ENCODE measurements around the gene DUSP1.

DNA sequence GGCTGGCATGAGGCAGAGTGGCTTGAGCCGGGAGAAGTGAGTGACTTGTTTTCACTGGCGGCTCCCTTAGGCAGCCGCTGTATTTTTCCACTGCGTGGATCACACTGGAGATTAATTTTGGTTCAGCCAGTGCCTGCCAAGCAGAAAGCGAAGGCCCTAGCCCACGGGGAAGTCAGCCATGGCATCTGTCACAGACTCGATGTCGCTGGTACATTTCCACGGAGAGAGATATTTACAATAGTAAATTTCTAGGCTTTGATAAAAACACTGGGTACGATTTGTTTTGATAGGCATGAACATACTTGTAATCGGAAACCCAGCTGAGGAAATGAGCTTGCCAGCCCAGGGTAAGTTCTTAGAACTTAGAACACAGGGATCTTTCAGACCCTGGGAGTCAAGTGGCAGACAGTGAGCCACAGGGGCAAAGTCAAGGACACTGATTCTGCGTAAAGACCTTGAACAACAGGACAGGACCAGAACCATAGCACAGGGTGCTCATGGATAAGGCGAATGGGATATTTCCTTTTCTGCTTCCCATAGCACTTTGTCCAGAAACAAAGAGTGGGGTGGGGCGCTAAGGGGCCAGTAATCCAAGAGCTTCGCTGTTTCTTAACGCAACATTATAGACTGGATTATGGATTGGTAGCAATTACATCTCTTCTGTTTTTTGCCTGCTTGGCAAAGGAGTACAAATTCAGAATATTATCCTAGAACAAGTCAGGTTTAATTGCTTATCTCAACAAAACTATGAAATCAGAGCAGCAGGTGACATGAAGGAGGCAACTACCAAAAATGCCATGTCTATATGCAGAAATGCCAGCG, 4.5 kb downstream of the DUSP1 start:
- TF ChIP-seq CTCF (IDR thresholded peaks at IDR 0.05) (no peak), POLR2A (IDR thresholded peaks at IDR 0.05) (no peak)

Data from testis (tissue), 2 donors.